GM12801 (cell line): ENCODE results near the gene TSSK1B.

Source experiments
- TF ChIP-seq, protein P1 (sequence below): IDR thresholded peaks from one replicate; pipeline ENCODE4 v1.5.1; 2011; ENCODE audit warnings: control low read depth; ENCODE audit not compliant: insufficient read length; ENCODE audit errors: extremely low read depth

The TSSK1B gene

DNA sequence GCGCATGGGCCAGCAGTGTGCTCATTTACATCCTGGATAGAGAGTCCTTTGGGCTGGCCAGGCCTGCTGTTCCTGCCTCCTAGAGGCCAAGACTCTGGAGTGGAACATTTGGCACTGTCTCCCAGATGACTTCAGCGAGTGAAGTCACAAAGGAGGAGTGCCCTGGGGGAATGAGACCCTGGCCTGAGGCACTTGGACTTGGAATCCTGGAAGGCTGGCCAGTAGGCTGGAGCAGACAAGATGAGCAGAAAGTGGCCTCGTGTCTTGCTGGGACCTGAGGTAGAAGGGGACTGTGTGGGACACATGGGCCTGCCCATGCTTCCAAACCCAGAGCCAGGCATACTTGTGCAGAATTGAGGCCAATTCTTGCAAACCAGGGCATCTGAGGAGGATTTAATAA is at the start of gene TSSK1B:
Gene TSSK1B (minus strand): TSS at position 101 of the 400 bp plus-strand sequence. CDS start 150 bp downstream, outside the sequence.
- TF ChIP-seq, protein P1, sequence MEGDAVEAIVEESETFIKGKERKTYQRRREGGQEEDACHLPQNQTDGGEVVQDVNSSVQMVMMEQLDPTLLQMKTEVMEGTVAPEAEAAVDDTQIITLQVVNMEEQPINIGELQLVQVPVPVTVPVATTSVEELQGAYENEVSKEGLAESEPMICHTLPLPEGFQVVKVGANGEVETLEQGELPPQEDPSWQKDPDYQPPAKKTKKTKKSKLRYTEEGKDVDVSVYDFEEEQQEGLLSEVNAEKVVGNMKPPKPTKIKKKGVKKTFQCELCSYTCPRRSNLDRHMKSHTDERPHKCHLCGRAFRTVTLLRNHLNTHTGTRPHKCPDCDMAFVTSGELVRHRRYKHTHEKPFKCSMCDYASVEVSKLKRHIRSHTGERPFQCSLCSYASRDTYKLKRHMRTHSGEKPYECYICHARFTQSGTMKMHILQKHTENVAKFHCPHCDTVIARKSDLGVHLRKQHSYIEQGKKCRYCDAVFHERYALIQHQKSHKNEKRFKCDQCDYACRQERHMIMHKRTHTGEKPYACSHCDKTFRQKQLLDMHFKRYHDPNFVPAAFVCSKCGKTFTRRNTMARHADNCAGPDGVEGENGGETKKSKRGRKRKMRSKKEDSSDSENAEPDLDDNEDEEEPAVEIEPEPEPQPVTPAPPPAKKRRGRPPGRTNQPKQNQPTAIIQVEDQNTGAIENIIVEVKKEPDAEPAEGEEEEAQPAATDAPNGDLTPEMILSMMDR = no peak

DNA sequence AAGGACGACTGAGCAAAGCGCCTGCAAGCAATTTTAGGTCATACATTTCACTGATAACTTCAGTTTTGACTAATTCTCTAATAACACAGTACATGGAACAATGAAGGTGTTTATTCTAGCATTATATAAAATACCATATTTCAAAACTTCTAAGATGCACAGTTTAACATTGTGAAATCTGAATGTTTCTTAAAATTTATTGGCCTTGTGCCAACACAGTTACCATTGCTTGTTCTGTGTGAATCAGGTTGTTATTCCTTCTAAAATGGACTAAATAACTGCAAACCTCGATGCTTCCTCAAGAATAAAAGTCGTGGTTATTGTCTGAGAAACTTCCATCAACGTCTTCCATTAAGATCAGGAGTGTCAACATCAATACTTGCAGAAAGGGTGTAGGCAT is 45.5 kb upstream of the TSSK1B start:
- TF ChIP-seq, protein P1 = no peak

DNA sequence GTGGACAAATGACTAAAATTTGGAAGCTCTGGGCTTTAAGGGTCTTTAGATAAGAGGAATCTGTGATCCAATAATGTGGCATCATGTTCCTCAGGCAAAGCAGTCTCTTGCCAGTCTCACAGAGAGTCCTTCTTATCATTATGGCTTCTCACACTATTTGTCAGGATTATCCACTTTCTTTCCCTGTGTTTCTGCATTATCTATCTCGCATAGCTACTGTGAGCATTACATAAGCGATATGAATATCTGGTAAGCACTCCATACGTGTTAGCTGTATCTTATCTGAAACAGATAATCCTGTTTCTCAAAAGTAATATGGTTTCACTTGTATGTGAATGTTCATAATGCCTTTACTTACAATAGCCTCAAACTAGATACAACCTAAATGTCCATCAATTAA is 43.9 kb upstream of the TSSK1B start:
- TF ChIP-seq, protein P1 = no peak

DNA sequence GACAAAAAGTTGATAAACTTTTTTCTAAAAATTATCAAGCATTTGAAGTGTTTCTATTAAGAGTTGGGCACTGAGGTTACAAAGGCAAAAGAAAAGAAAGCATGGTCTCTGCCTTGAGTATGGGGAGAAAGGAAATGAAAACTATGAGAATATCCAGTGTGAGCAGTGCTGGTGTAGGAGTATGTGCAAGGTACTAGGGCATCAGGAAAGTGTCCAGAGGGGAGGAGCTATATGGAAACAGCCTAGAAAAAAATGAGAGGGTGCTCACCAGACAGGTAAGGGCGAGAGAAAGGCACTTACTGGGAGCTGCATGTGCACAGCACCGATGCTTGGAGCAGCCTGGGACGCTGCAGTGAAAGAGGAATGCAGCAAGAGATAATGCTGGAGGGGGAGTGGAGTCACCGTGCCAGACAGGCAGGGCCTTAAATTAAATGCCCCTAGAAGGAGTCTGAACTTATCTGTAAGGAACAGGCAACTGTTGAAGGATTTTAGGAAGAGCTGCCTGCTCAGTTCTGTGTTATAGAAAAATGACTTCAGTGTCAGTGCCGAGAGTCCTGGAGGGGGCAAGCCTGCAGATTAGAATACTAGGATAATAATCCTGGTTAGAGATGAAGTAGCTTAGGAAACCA is 39.4 kb upstream of the TSSK1B start:
- TF ChIP-seq, protein P1 = no peak

- TF ChIP-seq, protein P1 = no peak
Measured at GRCh38 chr5:113463032-113463431, 28.2 kb upstream of the TSSK1B start.

- TF ChIP-seq, protein P1 = no peak
Measured at GRCh38 chr5:113452941-113453340, 18.2 kb upstream of the TSSK1B start.

GRCh38 chr5:113451797-113452196 is 17.0 kb upstream of the TSSK1B start:
- TF ChIP-seq, protein P1 = no peak

GRCh38 chr5:113450929-113451328 is 16.1 kb upstream of the TSSK1B start:
- TF ChIP-seq, protein P1 = no peak
